GM12874 (cell line): ENCODE results near the gene PYGB.
A peak's percentile ranks its signal among the peaks of the same experiment; 100 is the strongest.

ENCODE experiments used
- CTCF ChIP-seq: IDR thresholded peaks from 2 replicates; pipeline ENCODE4 v1.5.1; 2011; ENCODE audit warnings: low read depth, mild to moderate bottlenecking, control low read depth, low read length, moderate library complexity; ENCODE audit not compliant: insufficient read depth

PYGB gene

GRCh38 chr20:25245461-25245860, 2.4 kb upstream of the PYGB start:
- TF ChIP-seq CTCF, result no peak

- TF ChIP-seq CTCF, result no peak
Observed at GRCh38 chr20:25246182-25246999, 1.5 kb upstream of the PYGB start.

GRCh38 chr20:25247000-25247517, 826 bp upstream of the PYGB start:
- 0 out of 2 replicates have a peak, but pooled peaks have one; percentile 29 for TF ChIP-seq CTCF

- no peak for TF ChIP-seq CTCF
Observed at GRCh38 chr20:25247518-25247955, 348 bp upstream of the PYGB start.

GRCh38 chr20:25248786-25249172, 894 bp downstream of the PYGB start:
- TF ChIP-seq CTCF, result no peak

GRCh38 chr20:25249198-25249931, 1.5 kb downstream of the PYGB start:
- no peak for TF ChIP-seq CTCF

GRCh38 chr20:25250508-25250907, 2.6 kb downstream of the PYGB start:
- no peak for TF ChIP-seq CTCF
